MV-4-11 (cell line): Measurements from ENCODE around the gene HLA-F.

Source experiments
- DNase-seq: peaks from one replicate; lab custom pipeline; 2025; lab: John Stamatoyannopoulos, UW

The HLA-F gene

GRCh38 chr6:29763491-29764289 lies 40.5 kb downstream of the HLA-F start:
- peak; percentile 69 for DNase-seq

- no peak for DNase-seq
Observed at GRCh38 chr6:29764422-29765196, 41.4 kb downstream of the HLA-F start.

- DNase-seq = no peak
Observed at GRCh38 chr6:29769336-29769735, 46.1 kb downstream of the HLA-F start.

- no peak for DNase-seq
Observed at GRCh38 chr6:29770306-29770705, 47.1 kb downstream of the HLA-F start.

GRCh38 chr6:29776684-29777083 lies 53.5 kb downstream of the HLA-F start:
- DNase-seq = no peak
